ENCODE measurements around the gene KDM3A. TPM values are rescaled to one million over a fixed set of nuclear protein-coding genes. Genes with fewer than 3 reads are reported as not detected.

Gene KDM3A
- total RNA-seq: 10 to 100 TPM; 81.9 to 91.8 TPM

- Mint-ChIP-seq H3K4me3 (peak within 1 kb of the TSS; percentile 92), H3K27ac (peak within 1 kb of the TSS; percentile 99), H3K27me3 (peaks cover 6% of the 10 kb centered on the region), H3K9me3 (peaks cover 18% of the 10 kb centered on the region), H3K36me3 (ENCODE audit: low read depth) (peaks cover 54% of the 10 kb centered on the region), H3K4me1 (peaks cover 43% of the 10 kb centered on the region)
- ChIA-PET POLR2A (interaction anchor here (0.6 to 4.5 kb wide), 32 partner anchors 10 to 1086 kb away, joined by 3 to 122 read pairs (median 6); partner anchors contain the start of genes CHMP3, IMMT, MAT2A and MRPL35), CTCF (interaction anchor here (0.7 to 3.7 kb wide), 10 partner anchors 9 to 361 kb away, joined by 3 to 20 read pairs (median 4); partner anchors contain the start of gene CHMP3)
- DNase-seq: peak; percentile 100
Observed at GRCh38 chr2:86440631-86441391, at the start of gene KDM3A. KDM3A (plus strand) TSS chr2:86441371; CDS start chr2:86442048, 677 bp downstream.

GRCh38 chr2:86392873-86393518 lies 48.2 kb upstream of the KDM3A start:
- Mint-ChIP-seq H3K27me3 (no peaks in the 10 kb centered on the region), H3K36me3 (ENCODE audit: low read depth) (peaks cover 3% of the 10 kb centered on the region), H3K4me3 (no peak overlapping the region), H3K27ac (no peak overlapping the region), H3K4me1 (peaks cover 2% of the 10 kb centered on the region), H3K9me3 (peaks cover 3% of the 10 kb centered on the region)
- ChIA-PET POLR2A (no interaction called here), CTCF (no interaction called here)
- no peak for DNase-seq

- CTCF ChIA-PET: no interaction called here
Observed at GRCh38 chr2:86393521-86394491, 47.4 kb upstream of the KDM3A start.

GRCh38 chr2:86396291-86396785 lies 44.8 kb upstream of the KDM3A start:
- Mint-ChIP-seq H3K4me1 (peaks cover 2% of the 10 kb centered on the region), H3K27me3 (peaks cover 8% of the 10 kb centered on the region), H3K9me3 (peaks cover 3% of the 10 kb centered on the region), H3K4me3 (no peak overlapping the region), H3K27ac (no peak overlapping the region), H3K36me3 (ENCODE audit: low read depth) (peaks cover 2% of the 10 kb centered on the region)
- DNase-seq: no peak
- ChIA-PET POLR2A (no interaction called here), CTCF (interaction anchor here (1.4 kb wide), 1 partner anchor 18 kb away, joined by 3 read pairs; no protein-coding TSS in a partner anchor)

More at GRCh38 chr2:86393521-86394491, 47.4 kb upstream of the KDM3A start:
- peaks cover 3% of the 10 kb centered on the region for H3K36me3 Mint-ChIP-seq (ENCODE audit: low read depth)
- H3K4me1 Mint-ChIP-seq: peaks cover 2% of the 10 kb centered on the region
- peaks cover 3% of the 10 kb centered on the region for H3K9me3 Mint-ChIP-seq
- DNase-seq: no peak
- no peak overlapping the region for H3K4me3 Mint-ChIP-seq
- H3K27ac Mint-ChIP-seq: no peak overlapping the region
- POLR2A ChIA-PET: no interaction called here
- peaks cover 4% of the 10 kb centered on the region for H3K27me3 Mint-ChIP-seq

GRCh38 chr2:86397986-86398385 lies 43.2 kb upstream of the KDM3A start:
- Mint-ChIP-seq H3K27me3 (peaks cover 8% of the 10 kb centered on the region), H3K4me3 (no peak overlapping the region), H3K4me1 (peaks cover 2% of the 10 kb centered on the region), H3K9me3 (no peaks in the 10 kb centered on the region), H3K27ac (no peak overlapping the region), H3K36me3 (ENCODE audit: low read depth) (no peaks in the 10 kb centered on the region)
- ChIA-PET POLR2A (no interaction called here), CTCF (interaction anchor here (1.4 kb wide), 1 partner anchor 16 kb away, joined by 3 read pairs; no protein-coding TSS in a partner anchor)
- DNase-seq: no peak

- Mint-ChIP-seq H3K36me3 (ENCODE audit: low read depth) (no peaks in the 10 kb centered on the region), H3K9me3 (no peaks in the 10 kb centered on the region), H3K4me3 (no peak overlapping the region), H3K4me1 (peaks cover 2% of the 10 kb centered on the region), H3K27me3 (peaks cover 8% of the 10 kb centered on the region), H3K27ac (no peak overlapping the region)
- ChIA-PET CTCF (no interaction called here), POLR2A (no interaction called here)
- no peak for DNase-seq
Observed at GRCh38 chr2:86398500-86399474, 42.4 kb upstream of the KDM3A start.

GRCh38 chr2:86400321-86400720 lies 40.9 kb upstream of the KDM3A start:
- ChIA-PET POLR2A (no interaction called here), CTCF (no interaction called here)
- no peaks in the 10 kb centered on the region for H3K36me3 Mint-ChIP-seq (ENCODE audit: low read depth)
- H3K4me3 Mint-ChIP-seq: no peak overlapping the region
- H3K9me3 Mint-ChIP-seq: no peaks in the 10 kb centered on the region
- H3K27ac Mint-ChIP-seq: no peak overlapping the region
- no peak for DNase-seq
- peaks cover 8% of the 10 kb centered on the region for H3K27me3 Mint-ChIP-seq
- H3K4me1 Mint-ChIP-seq: no peaks in the 10 kb centered on the region

GRCh38 chr2:86410581-86410980 lies 30.6 kb upstream of the KDM3A start:
- ChIA-PET POLR2A (no interaction called here), CTCF (no interaction called here)
- peaks cover 29% of the 10 kb centered on the region for H3K27me3 Mint-ChIP-seq
- DNase-seq: no peak
- H3K9me3 Mint-ChIP-seq: no peaks in the 10 kb centered on the region
- peaks cover 3% of the 10 kb centered on the region for H3K36me3 Mint-ChIP-seq (ENCODE audit: low read depth)
- H3K4me1 Mint-ChIP-seq: no peaks in the 10 kb centered on the region
- no peak overlapping the region for H3K27ac Mint-ChIP-seq
- H3K4me3 Mint-ChIP-seq: no peak overlapping the region

- no peak overlapping the region for H3K27ac Mint-ChIP-seq
- peaks cover 31% of the 10 kb centered on the region for H3K27me3 Mint-ChIP-seq
- ChIA-PET CTCF (no interaction called here), POLR2A (no interaction called here)
- H3K9me3 Mint-ChIP-seq: no peaks in the 10 kb centered on the region
- no peaks in the 10 kb centered on the region for H3K4me1 Mint-ChIP-seq
- H3K36me3 Mint-ChIP-seq (ENCODE audit: low read depth): peaks cover 3% of the 10 kb centered on the region
- no peak for DNase-seq
- H3K4me3 Mint-ChIP-seq: no peak overlapping the region
Observed at GRCh38 chr2:86411396-86411795, 29.8 kb upstream of the KDM3A start.

GRCh38 chr2:86412007-86412406 lies 29.2 kb upstream of the KDM3A start:
- no peaks in the 10 kb centered on the region for H3K4me1 Mint-ChIP-seq
- POLR2A ChIA-PET: no interaction called here
- peaks cover 3% of the 10 kb centered on the region for H3K36me3 Mint-ChIP-seq (ENCODE audit: low read depth)
- CTCF ChIA-PET: no interaction called here
- H3K27me3 Mint-ChIP-seq: peaks cover 33% of the 10 kb centered on the region
- no peaks in the 10 kb centered on the region for H3K9me3 Mint-ChIP-seq
- H3K4me3 Mint-ChIP-seq: no peak overlapping the region
- DNase-seq: no peak
- H3K27ac Mint-ChIP-seq: no peak overlapping the region

GRCh38 chr2:86413296-86414094 lies 27.7 kb upstream of the KDM3A start:
- POLR2A ChIA-PET: no interaction called here
- Mint-ChIP-seq H3K36me3 (ENCODE audit: low read depth) (peaks cover 3% of the 10 kb centered on the region), H3K27me3 (peaks cover 33% of the 10 kb centered on the region), H3K4me3 (no peak overlapping the region), H3K9me3 (no peaks in the 10 kb centered on the region), H3K4me1 (no peaks in the 10 kb centered on the region), H3K27ac (no peak overlapping the region)
- CTCF ChIA-PET: interaction anchor here (0.6 to 1.5 kb wide), 2 partner anchors 16 to 292 kb away, joined by 3 to 4 read pairs; no protein-coding TSS in a partner anchor
- DNase-seq: no peak

Data from activated CD4-positive, alpha-beta memory T cell treated with anti-CD3 and anti-CD28 coated beads, Interleukin-2, amount 10 ng/mL, durations not matched to agents 7 days and 5 days (primary cell).